Raji (cell line): ENCODE measurements around the gene PCDHB2.

Experiments used
- POLR2A ChIP-seq: IDR thresholded peaks from 2 replicates; pipeline ENCODE4 v1.6.1; 2011; ENCODE audit warnings: low read depth, low read length, control low read depth; ENCODE audit not compliant: insufficient read depth

PCDHB2 gene

DNA sequence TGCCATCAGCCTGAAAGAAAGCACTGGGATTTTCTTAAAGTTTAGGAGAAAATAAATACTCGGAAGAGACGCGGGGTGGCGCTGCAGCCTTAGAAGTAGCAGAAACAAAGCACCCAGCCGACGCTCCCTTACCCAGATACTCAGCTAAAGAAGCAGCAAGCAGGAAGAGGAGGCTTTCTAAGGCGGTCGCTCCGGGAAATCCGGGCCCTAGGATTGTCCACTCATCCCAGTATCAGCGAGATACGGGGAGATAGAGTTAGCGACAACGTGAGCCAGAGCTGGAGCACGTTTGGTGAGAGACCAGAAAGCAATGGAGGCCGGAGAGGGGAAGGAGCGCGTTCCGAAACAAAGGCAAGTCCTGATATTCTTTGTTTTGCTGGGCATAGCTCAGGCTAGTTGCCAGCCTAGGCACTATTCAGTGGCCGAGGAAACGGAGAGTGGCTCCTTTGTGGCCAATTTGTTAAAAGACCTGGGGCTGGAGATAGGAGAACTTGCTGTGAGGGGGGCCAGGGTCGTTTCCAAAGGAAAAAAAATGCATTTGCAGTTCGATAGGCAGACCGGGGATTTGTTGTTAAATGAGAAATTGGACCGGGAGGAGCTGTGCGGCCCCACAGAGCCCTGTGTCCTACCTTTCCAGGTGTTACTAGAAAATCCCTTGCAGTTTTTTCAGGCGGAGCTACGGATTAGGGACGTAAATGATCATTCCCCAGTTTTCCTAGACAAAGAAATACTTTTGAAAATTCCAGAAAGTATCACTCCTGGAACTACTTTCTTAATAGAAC is at the start of gene PCDHB2:
Gene PCDHB2 (plus strand): TSS at position 135 of the 782 bp plus-strand sequence. CDS start 176 bp downstream, at position 311.
- no peak for TF ChIP-seq POLR2A

DNA sequence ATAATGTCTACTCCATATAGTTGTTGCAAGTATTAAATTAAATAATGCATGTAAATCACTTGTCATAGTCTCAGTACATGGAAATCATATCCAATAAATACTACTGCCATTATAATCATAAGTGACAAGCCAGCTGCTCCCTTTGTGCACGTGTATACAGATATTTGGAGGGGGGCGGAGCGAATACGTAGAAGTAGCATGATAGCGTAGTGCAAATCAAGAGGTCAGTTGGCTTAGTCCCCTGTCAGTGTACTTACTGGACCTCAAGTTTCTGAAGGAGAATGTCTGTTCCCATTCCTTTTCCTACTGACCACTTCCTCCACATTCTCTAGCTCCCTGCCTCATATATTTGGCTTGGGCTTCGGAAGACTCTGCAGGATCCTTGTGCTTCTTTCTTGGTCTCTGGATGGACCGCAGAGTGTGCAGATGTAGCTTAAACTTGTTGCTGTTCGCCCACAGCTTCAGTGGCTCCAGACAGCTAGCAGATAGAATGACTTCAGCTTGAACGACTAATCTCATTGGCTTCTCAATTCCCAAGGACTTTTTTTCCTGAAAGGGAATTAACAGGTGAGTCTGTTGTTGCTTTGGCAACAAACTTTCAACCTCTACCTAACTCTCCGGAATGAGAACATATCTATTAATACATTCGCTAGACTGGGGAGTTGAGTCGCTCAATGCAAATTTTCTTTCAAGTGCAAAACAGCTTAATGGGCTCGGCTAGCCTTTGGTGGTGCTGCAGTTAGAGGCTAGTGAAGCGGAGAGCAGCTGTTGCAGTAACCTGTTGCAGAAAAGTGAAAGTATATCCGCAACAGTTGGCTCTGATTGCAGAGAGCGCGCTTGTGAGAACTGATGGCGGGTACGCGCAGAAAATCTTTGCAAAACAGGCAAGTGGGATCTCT is 43.5 kb upstream of the PCDHB2 start, which contains the start of gene PCDHB1:
Gene PCDHB1 (plus strand): TSS at position 753 of the 899 bp plus-strand sequence. CDS start 97 bp downstream, at position 850.
- TF ChIP-seq POLR2A: no peak

DNA sequence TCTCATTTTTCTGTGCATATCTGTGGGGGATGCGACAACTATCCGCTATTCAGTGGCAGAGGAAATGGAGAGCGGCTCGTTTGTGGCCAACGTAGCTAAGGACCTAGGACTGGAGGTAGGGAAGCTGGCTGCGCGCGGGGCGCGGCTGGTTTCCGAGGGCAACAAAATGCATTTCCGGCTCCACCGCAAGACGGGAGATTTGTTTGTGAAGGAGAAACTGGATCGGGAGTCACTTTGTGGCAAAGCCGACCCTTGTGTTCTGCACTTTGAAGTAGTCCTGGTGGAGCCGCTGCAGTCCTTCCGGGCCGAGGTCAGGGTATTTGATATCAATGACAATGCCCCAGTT is 42.9 kb upstream of the PCDHB2 start:
- TF ChIP-seq POLR2A: no peak

DNA sequence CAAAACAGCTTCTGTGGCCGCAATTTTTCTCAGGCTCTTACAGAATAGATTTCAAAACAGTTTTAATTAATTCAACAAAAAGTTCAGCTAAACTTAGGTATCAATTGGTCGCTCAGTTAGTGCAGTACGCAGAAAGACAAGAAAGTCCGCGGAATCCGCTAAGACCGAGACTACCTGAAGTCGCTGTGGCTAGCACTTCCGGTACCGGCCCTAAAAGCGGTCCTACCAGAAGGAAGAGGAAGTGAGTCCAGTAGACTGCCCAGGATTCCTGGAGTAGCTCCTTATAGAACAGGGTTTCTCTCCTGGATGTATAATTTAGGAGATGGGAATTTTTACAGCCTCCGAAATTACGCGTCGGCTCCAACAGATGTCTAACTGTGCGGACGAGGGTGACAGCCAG is 16.6 kb upstream of the PCDHB2 start:
- TF ChIP-seq POLR2A: no peak

DNA sequence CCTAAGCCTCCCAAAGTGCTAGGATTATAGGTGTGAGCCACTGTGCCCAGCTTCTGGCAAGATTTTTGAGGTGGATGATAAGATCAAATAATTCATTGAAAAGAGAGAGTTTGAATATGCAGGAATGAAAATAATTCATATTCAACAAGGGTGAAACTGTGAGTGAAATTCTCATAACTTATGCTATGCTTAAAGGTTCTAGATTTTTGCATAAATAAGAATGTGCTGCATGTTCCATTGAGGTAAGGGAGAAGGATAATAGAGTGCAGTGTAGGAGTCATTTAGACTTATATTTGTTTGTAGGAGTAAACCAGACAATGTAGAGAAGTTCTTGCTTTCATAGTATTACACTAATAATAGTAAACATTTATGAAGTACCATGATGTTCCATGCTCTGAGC is 12.2 kb upstream of the PCDHB2 start:
- TF ChIP-seq POLR2A: no peak

DNA sequence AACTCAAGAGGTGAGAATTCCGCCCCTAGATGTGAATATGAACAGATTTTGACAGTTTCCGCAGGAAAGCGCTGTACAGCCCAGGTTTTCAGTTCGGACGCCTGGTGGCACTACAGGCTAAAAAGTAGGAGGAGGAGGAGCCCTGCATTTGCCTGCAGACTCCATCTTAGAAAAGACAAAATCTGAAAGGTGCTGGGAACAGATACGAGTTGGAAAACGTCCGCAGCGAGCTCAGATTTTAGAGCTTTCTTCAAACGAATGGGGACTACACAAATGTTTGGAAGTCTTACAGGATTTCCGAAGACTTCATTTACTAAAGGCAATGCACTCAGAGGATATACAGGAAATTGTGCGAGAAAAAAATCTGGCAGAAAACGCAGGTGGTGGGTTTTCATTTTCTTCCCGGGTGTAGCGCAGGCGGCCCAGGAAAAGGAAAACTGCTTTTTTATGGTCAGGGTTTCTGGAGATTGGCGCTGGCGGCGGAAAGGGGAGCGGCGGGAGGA is 9.9 kb upstream of the PCDHB2 start:
- no peak for TF ChIP-seq POLR2A

DNA sequence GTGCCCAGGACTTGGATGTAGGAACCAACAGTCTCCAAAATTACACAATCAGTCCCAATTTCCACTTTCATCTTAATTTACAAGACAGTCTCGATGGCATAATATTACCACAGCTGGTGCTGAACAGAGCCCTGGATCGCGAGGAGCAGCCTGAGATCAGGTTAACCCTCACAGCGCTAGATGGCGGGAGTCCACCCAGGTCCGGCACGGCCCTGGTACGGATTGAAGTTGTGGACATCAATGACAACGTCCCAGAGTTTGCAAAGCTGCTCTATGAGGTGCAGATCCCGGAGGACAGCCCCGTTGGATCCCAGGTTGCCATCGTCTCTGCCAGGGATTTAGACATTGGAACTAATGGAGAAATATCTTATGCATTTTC is 837 bp downstream of the PCDHB2 start:
- no peak for TF ChIP-seq POLR2A

DNA sequence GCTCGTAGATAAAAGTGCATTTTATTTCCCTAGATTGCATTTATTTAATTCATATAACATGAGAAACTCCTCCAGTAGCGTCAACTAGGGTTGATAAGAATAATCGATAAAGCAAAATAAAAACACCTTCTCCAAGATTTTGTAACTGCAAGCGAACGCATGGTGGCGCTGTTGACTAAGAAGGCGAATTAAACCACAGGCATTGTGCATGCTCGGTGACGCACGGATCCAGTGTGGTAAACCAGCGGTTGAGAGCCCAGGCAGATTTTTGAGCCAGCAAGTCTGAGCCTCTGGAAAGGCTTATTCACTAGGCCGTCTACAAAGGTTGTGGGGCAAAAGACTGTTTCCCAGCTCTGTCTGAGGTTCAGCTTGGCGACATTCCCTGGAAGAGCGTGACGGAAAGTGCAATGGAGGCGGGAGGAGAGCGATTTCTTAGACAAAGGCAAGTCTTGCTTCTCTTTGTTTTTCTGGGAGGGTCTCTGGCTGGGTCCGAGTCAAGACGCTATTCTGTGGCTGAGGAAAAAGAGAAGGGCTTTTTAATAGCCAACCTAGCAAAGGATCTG is 5.9 kb downstream of the PCDHB2 start, which contains the start of gene PCDHB3:
Gene PCDHB3 (plus strand): TSS at position 231 of the 563 bp plus-strand sequence. CDS start 177 bp downstream, at position 408.
- no peak for TF ChIP-seq POLR2A

DNA sequence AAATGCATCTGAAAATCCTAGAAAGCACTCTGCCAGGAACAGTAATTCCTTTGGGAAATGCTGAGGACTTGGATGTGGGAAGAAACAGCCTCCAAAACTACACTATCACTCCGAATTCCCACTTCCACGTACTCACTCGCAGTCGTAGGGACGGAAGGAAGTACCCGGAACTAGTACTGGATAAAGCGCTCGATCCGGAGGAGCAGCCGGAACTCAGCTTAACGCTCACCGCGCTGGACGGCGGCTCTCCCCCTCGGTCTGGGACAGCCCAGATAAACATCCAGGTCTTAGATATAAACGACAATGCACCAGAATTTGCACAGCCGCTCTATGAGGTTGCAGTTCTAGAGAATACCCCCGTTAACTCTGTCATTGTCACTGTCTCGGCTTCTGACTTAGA is 6.6 kb downstream of the PCDHB2 start:
- TF ChIP-seq POLR2A: no peak

DNA sequence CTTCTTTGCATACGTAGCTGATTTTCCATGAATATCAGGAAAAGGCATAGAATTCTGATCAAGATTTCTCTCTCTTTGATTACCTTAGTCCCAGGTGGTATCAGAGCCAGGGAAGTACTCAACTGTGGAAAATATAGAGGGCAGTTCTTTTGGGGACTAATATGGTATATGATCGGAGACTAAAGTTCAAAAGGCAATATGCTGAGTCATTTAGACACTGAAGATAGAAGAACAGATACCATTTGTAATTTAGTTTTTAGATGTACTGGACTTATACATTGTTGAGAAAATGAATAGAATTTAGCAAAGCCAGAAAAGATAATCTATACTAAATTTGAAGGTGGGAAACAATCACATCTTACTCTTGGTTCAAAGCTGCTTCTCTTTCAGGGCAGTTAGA is 10.9 kb downstream of the PCDHB2 start:
- no peak for TF ChIP-seq POLR2A

DNA sequence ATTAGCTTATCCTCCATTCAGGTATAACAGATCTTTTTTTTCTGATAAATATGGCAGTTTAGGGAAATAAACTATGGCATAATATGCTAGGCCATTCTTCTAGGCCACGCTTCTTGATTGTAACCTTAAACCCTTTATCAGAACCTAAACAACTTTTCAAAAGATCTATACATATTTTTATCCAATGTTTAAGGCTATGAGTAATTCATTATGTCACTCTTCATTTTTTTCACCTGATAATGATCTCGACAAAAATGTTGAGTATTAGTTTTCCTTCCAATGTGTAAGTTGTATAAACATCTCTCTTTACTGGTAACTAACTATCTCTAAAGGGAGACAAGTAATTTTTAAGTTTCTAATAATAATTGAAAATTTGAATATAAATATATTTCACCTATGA is 24.8 kb downstream of the PCDHB2 start:
- TF ChIP-seq POLR2A: no peak

DNA sequence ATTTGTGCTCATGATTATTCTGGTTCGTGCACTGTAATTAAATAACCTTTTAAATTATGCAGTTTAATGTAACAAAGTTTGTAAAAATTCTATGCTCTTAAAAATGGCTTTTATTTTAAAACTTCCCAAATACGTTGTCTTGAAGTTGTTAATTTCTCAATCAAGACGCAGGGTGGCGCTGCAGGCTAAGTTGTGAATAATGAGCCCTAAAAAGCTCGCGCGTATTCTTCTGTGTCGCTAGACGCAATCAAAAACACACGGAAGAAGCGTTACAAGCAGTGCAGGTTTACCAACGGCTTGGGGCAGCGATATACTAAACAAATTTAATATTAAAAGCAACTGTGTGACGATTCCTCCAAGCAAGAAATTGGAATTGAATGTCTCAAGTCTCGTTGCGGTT is 27.1 kb downstream of the PCDHB2 start, which contains the start of gene PCDHB4:
Gene PCDHB4 (plus strand): TSS at position 256 of the 400 bp plus-strand sequence. CDS start 181 bp downstream, outside the sequence.
- TF ChIP-seq POLR2A: no peak

DNA sequence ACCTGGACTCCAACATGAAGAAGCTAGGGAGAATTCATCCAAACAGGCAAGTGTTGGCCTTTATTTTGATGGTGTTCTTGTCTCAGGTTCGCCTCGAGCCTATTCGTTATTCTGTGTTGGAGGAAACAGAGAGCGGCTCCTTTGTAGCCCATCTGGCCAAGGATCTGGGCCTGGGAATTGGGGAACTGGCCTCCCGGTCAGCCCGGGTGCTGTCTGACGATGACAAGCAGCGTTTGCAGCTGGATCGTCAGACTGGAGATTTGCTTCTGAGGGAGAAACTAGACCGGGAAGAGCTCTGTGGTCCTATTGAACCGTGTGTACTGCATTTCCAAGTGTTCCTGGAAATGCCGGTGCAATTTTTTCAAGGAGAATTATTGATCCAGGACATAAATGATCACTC is 27.6 kb downstream of the PCDHB2 start:
- no peak for TF ChIP-seq POLR2A

DNA sequence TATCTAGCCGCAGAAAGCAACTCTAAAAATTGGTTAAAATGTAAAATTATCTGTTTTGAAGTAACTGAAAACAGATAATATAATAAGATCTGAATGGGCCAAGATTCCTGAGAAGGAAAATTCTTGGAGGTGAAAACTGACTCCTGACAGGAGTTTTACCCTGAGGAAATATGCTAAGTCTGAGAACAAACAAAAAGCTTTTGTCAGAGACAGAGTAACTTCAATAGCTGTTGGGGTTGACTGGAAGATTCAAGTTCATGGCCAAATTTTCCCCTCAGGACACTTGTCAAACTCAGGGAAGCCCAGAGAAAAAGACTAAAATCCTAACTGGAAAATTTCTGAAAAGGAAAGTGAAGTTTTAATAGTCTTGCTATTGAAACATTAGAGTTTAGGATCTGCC is 32.9 kb downstream of the PCDHB2 start:
- no peak for TF ChIP-seq POLR2A

DNA sequence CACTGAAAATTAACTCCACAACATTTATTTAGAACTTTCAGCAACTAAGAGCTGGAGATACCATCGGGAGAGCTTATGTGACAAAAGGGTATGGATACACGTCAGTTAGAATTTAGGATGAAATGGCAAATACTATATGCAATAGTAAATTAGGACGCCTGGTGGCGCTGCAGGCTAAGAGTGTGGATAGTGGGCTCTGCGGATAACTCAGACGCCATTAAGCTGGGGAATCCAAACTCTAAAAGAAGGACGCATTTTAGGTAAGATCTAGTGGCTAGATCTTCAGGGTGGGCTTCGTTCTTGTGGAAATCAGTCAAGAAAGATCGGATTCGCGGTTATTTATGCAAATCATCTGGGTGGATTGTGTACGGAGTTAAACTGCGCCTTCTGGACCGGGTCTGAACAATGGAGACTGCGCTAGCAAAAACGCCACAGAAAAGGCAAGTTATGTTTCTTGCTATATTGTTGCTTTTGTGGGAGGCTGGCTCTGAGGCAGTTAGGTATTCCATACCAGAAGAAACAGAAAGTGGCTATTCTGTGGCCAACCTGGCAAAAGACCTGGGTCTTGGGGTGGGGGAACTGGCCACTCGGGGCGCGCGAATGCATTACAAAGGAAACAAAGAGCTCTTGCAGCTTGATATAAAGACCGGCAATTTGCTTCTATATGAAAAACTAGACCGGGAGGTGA is 40.8 kb downstream of the PCDHB2 start, which contains the start of gene PCDHB5:
Gene PCDHB5 (plus strand): TSS at position 177 of the 688 bp plus-strand sequence. CDS start 229 bp downstream, at position 406.
- no peak for TF ChIP-seq POLR2A

DNA sequence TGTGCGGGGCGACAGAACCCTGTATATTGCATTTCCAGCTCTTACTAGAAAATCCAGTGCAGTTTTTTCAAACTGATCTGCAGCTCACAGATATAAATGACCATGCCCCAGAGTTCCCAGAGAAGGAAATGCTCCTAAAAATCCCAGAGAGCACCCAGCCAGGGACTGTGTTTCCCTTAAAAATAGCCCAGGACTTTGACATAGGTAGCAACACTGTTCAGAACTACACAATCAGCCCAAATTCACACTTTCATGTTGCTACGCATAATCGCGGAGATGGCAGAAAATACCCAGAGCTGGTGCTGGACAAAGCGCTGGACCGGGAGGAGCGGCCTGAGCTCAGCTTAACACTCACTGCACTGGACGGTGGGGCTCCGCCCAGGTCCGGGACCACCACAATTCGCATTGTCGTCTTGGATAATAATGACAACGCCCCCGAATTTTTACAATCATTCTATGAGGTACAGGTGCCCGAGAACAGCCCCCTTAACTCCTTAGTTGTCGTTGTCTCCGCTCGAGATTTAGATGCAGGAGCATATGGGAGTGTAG is 41.4 kb downstream of the PCDHB2 start:
- TF ChIP-seq POLR2A: no peak
